Neural cell (in vitro differentiated cells): ENCODE data around the gene PLIN1. TPM values are rescaled to one million over a fixed set of nuclear protein-coding genes. Genes with fewer than 3 reads are reported as not detected.

Source experiments
- H2AFZ ChIP-seq: fragments of 200-600, 300-800 bp; sonication (generic), shearing (Covaris generic); 2 replicates; pipeline ENCODE4 v1.6.0; 2014; ENCODE audit warnings: low read depth, mild to moderate bottlenecking, antibody characterized with exemption, low read length, moderate library complexity
- H3F3A ChIP-seq: fragments of 200-600 bp; shearing (Covaris generic); 2 replicates; pipeline ENCODE4 v1.6.1; 2016; ENCODE audit warnings: mild to moderate bottlenecking, moderate library complexity, mixed read lengths, antibody characterized with exemption, low read length; ENCODE audit not compliant: insufficient read depth, poor library complexity, severe bottlenecking
- H3K27ac ChIP-seq: fragments of 200-600, 300-800 bp; sonication (generic), shearing (Covaris generic); 2 replicates; pipeline ENCODE4 v1.5.1; 2014; ENCODE audit warnings: mild to moderate bottlenecking, low read length, moderate library complexity
- H3K27me3 ChIP-seq: fragments of 300-800, 200-600 bp; sonication (generic), shearing (Covaris generic); 2 replicates; pipeline ENCODE4 v1.6.0; 2014; ENCODE audit warnings: mild to moderate bottlenecking, low read depth, low read length, moderate library complexity; ENCODE audit not compliant: insufficient read depth
- H3K36me3 ChIP-seq: fragments of 300-800, 200-600 bp; sonication (generic), shearing (Covaris generic); 2 replicates; pipeline ENCODE4 v1.5.1; 2014; ENCODE audit warnings: mild to moderate bottlenecking, antibody characterized with exemption, low read length, moderate library complexity; ENCODE audit not compliant: insufficient read depth
- H3K4me2 ChIP-seq: fragments of 300-800, 200-600 bp; sonication (generic), shearing (Covaris generic); 2 replicates; pipeline ENCODE4 v1.6.0; 2014; ENCODE audit warnings: mild to moderate bottlenecking, low read length
- H3K4me3 ChIP-seq: fragments of 300-800, 200-600 bp; sonication (generic), shearing (Covaris generic); 2 replicates; pipeline ENCODE4 v1.5.1; 2014; ENCODE audit warnings: mild to moderate bottlenecking, low read length, moderate library complexity
- H3K79me2 ChIP-seq: fragments of 200-600 bp; shearing (Covaris generic); replicated peaks from 2 replicates; pipeline ENCODE4 v1.6.0; 2014; ENCODE audit warnings: mild to moderate bottlenecking, low read length, moderate library complexity; ENCODE audit not compliant: insufficient read depth
- H3K9ac ChIP-seq: fragments of 300-800, 200-600 bp; sonication (generic), shearing (Covaris generic); 2 replicates; pipeline ENCODE4 v1.6.1; 2016; ENCODE audit warnings: mild to moderate bottlenecking, low read length, mixed read lengths
- H3K9me2 ChIP-seq: fragments of 200-600 bp; shearing (Covaris generic); 2 replicates; pipeline ENCODE4 v1.6.1; 2016; ENCODE audit warnings: mild to moderate bottlenecking, low read length, mixed read lengths; ENCODE audit not compliant: insufficient read depth
- H3K9me3 ChIP-seq: fragments of 200-600, 300-800 bp; sonication (generic), shearing (Covaris generic); 2 replicates; pipeline ENCODE4 v1.6.1; 2016; ENCODE audit warnings: mild to moderate bottlenecking, mixed run types, low read length, moderate library complexity, mixed read lengths
- H4K20me1 ChIP-seq: fragments of 200-600 bp; shearing (Covaris generic); 2 replicates; pipeline ENCODE4 v1.6.1; 2016; ENCODE audit warnings: mild to moderate bottlenecking, mixed run types; ENCODE audit not compliant: insufficient read depth
- EP300 ChIP-seq: fragments of 450-650 bp; conservative IDR thresholded peaks from 2 replicates; pipeline ENCODE4 v1.6.1; 2014; ENCODE audit warnings: antibody characterized with exemption, mild to moderate bottlenecking, moderate library complexity; ENCODE audit not compliant: poor library complexity, severe bottlenecking
- EZH2 ChIP-seq: fragments of 200-600, 300-800 bp; shearing (Covaris generic), sonication (generic); IDR thresholded peaks from 2 replicates; pipeline ENCODE4 v1.6.1; 2014; ENCODE audit warnings: antibody characterized with exemption, low read length, borderline replicate concordance, mild to moderate bottlenecking; ENCODE audit not compliant: insufficient read depth, poor library complexity, severe bottlenecking
- MXI1 ChIP-seq: fragments of 450-650 bp; conservative IDR thresholded peaks from 2 replicates; pipeline ENCODE4 v1.6.1; 2014; ENCODE audit warnings: antibody characterized with exemption, mild to moderate bottlenecking; ENCODE audit not compliant: poor library complexity, severe bottlenecking
- POLR2AphosphoS5 ChIP-seq: IDR thresholded peaks from 2 replicates; pipeline ENCODE4 v1.6.1; 2012
- RAD21 ChIP-seq: fragments of 450-650 bp; conservative IDR thresholded peaks from 2 replicates; pipeline ENCODE4 v1.6.1; 2014; ENCODE audit warnings: antibody characterized with exemption, mild to moderate bottlenecking, moderate library complexity
- SMC3 ChIP-seq: fragments of 450-650 bp; conservative IDR thresholded peaks from 2 replicates; pipeline ENCODE4 v1.6.1; 2014; ENCODE audit warnings: antibody characterized with exemption, mild to moderate bottlenecking, moderate library complexity; ENCODE audit not compliant: poor library complexity
- TAF1 ChIP-seq: IDR thresholded peaks from 2 replicates; pipeline ENCODE4 v1.6.1; 2012; ENCODE audit warnings: low read depth
- polyA plus RNA-seq: library from polyadenylated mRNA; depleted of rRNA; stranded (reverse); fragments of >200 nt; gene quantifications from 2 replicates; pipeline ENCODE4 v1.2.3, GENCODE V29; 2014
- TF ChIP-seq, protein P1 (sequence below): fragments of 450-650 bp; IDR thresholded peaks from 2 replicates; pipeline ENCODE4 v1.5.1; 2014; ENCODE audit warnings: antibody characterized with exemption, mild to moderate bottlenecking, moderate library complexity; ENCODE audit not compliant: poor library complexity, severe bottlenecking
- TF ChIP-seq, protein P2 (sequence below): IDR thresholded peaks from 2 replicates; pipeline ENCODE4 v1.6.1; 2012; ENCODE audit warnings: borderline replicate concordance

The PLIN1 gene
- polyA plus RNA-seq, 1 donor from 2014 or later: not detected

DNA sequence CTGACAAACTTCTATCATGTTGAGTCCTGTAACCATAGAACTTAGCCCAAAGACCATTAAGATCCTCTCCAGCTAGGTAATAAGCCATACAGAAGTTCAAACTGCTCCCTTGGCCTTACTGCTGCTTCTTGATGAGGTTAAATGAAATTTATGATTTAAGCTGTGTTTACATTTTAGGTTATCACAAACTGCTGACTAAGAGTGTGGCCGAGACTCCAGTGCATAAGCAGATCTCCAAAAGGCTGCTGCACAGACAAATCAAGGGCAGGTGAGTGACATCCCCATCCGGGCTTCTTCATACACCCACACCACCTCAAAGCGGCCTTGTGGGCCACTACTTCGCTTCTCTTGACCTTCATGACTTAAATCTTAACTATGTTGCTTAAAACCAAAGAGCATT, 62.9 kb downstream of the PLIN1 start:
- no peak overlapping the region for H3K27ac ChIP-seq

DNA sequence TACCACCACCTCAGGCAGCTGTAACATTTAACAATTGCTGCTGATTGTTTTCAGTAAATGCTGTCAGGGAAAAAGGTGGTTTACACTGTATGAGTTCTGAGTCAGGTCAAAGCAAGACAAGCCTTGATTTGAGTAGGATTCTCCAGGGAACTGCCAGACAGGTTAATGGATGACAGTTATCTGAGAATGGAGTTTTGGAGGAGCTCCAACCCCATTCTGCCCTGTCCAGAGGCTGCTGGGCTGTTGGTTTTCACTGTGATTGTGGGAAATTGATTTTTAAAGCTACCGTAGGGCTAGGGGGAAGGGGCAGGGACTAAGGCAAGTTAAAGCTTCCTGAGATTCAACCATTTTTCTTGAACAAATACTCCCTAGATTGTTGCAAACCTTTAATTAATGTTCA, 64.0 kb downstream of the PLIN1 start:
- Histone ChIP-seq H3K36me3 (no peaks in the 10 kb centered on the region), H3K9me3 (no peaks in the 10 kb centered on the region), H3K79me2 (no peaks in the 10 kb centered on the region), H3F3A (no peaks in the 10 kb centered on the region), H3K9ac (no peak overlapping the region), H3K27ac (no peak overlapping the region), H2AFZ (no peak overlapping the region), H3K4me2 (no peak overlapping the region), H3K9me2 (no peaks in the 10 kb centered on the region), H3K27me3 (no peaks in the 10 kb centered on the region), H3K4me3 (no peak overlapping the region), H4K20me1 (no peaks in the 10 kb centered on the region)
- no peak for TF ChIP-seq MXI1
- TF ChIP-seq SMC3: no peak
- TF ChIP-seq POLR2AphosphoS5: no peak
- TF ChIP-seq RAD21: no peak
- TF ChIP-seq, protein P1, sequence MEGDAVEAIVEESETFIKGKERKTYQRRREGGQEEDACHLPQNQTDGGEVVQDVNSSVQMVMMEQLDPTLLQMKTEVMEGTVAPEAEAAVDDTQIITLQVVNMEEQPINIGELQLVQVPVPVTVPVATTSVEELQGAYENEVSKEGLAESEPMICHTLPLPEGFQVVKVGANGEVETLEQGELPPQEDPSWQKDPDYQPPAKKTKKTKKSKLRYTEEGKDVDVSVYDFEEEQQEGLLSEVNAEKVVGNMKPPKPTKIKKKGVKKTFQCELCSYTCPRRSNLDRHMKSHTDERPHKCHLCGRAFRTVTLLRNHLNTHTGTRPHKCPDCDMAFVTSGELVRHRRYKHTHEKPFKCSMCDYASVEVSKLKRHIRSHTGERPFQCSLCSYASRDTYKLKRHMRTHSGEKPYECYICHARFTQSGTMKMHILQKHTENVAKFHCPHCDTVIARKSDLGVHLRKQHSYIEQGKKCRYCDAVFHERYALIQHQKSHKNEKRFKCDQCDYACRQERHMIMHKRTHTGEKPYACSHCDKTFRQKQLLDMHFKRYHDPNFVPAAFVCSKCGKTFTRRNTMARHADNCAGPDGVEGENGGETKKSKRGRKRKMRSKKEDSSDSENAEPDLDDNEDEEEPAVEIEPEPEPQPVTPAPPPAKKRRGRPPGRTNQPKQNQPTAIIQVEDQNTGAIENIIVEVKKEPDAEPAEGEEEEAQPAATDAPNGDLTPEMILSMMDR: no peak
- TF ChIP-seq, protein P2, sequence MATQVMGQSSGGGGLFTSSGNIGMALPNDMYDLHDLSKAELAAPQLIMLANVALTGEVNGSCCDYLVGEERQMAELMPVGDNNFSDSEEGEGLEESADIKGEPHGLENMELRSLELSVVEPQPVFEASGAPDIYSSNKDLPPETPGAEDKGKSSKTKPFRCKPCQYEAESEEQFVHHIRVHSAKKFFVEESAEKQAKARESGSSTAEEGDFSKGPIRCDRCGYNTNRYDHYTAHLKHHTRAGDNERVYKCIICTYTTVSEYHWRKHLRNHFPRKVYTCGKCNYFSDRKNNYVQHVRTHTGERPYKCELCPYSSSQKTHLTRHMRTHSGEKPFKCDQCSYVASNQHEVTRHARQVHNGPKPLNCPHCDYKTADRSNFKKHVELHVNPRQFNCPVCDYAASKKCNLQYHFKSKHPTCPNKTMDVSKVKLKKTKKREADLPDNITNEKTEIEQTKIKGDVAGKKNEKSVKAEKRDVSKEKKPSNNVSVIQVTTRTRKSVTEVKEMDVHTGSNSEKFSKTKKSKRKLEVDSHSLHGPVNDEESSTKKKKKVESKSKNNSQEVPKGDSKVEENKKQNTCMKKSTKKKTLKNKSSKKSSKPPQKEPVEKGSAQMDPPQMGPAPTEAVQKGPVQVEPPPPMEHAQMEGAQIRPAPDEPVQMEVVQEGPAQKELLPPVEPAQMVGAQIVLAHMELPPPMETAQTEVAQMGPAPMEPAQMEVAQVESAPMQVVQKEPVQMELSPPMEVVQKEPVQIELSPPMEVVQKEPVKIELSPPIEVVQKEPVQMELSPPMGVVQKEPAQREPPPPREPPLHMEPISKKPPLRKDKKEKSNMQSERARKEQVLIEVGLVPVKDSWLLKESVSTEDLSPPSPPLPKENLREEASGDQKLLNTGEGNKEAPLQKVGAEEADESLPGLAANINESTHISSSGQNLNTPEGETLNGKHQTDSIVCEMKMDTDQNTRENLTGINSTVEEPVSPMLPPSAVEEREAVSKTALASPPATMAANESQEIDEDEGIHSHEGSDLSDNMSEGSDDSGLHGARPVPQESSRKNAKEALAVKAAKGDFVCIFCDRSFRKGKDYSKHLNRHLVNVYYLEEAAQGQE: no peak
- TF ChIP-seq TAF1: no peak
- no peak for TF ChIP-seq EP300
- TF ChIP-seq EZH2: no peak

More for the DNA sequence above, 62.9 kb downstream of the PLIN1 start:
- no peaks in the 10 kb centered on the region for H3F3A ChIP-seq
- H3K79me2 ChIP-seq: no peaks in the 10 kb centered on the region
- no peaks in the 10 kb centered on the region for H3K36me3 ChIP-seq
- TF ChIP-seq TAF1 (no peak), SMC3 (no peak), POLR2AphosphoS5 (no peak), RAD21 (no peak), MXI1 (no peak), EZH2 (no peak), EP300 (no peak)
- TF ChIP-seq, protein P1: no peak
- TF ChIP-seq, protein P2: no peak
- H3K4me2 ChIP-seq: no peak overlapping the region
- no peaks in the 10 kb centered on the region for H3K9me3 ChIP-seq
- H3K27me3 ChIP-seq: no peaks in the 10 kb centered on the region
- no peaks in the 10 kb centered on the region for H4K20me1 ChIP-seq
- H3K9me2 ChIP-seq: no peaks in the 10 kb centered on the region
- no peak overlapping the region for H3K9ac ChIP-seq
- no peak overlapping the region for H3K4me3 ChIP-seq
- no peak overlapping the region for H2AFZ ChIP-seq
